GM12878 (cell line): Measurements from ENCODE around the gene EFCAB9. TPM values are rescaled to one million over a fixed set of nuclear protein-coding genes. Genes with fewer than 3 reads are reported as not detected.

Experiments
- BHLHE40 ChIP-seq, 2 experiments: fragments of 450-650 bp in 1 of 2; IDR thresholded peaks; 2 replicates each; pipeline ENCODE4 v1.6.1; 2011 to 2017; ENCODE audit warnings: low read depth in 2 of 2, borderline replicate concordance in 1 of 2, improper control_type of control experiment in 1 of 2, low read length in 1 of 2, mild to moderate bottlenecking in 1 of 2
- IKZF2 ChIP-seq, 2 experiments: fragments of 450-650 bp; IDR thresholded peaks; 2 replicates each; pipeline ENCODE4 v1.6.1; 2017; ENCODE audit warnings: mild to moderate bottlenecking in 2 of 2, moderate library complexity in 2 of 2
- KDM1A ChIP-seq: fragments of 200-600 bp; sonication (generic); IDR thresholded peaks from 2 replicates; pipeline ENCODE4 v1.6.1; 2016; ENCODE audit warnings: borderline replicate concordance
- KLF5 ChIP-seq: fragments of 450-650 bp; IDR thresholded peaks from 2 replicates; pipeline ENCODE4 v1.6.1; 2014; ENCODE audit warnings: mild to moderate bottlenecking; ENCODE audit not compliant: partially characterized antibody
- NBN ChIP-seq: fragments of 450-650 bp; IDR thresholded peaks from 2 replicates; pipeline ENCODE4 v1.6.1; 2016
- NFYA ChIP-seq: IDR thresholded peaks from 2 replicates; pipeline ENCODE4 v1.6.1; 2011; ENCODE audit warnings: low read depth, mild to moderate bottlenecking, low read length, improper control_type of control experiment, borderline replicate concordance
- NFYB ChIP-seq: IDR thresholded peaks from 2 replicates; pipeline ENCODE4 v1.6.1; 2011; ENCODE audit warnings: low read depth, mild to moderate bottlenecking, low read length, improper control_type of control experiment, moderate library complexity; ENCODE audit not compliant: insufficient read depth
- NR2C2 ChIP-seq: IDR thresholded peaks from 2 replicates; pipeline ENCODE4 v1.6.1; 2011; ENCODE audit warnings: borderline replicate concordance, low read depth; ENCODE audit not compliant: control insufficient read depth, insufficient read length
- POLR2AphosphoS5 ChIP-seq: IDR thresholded peaks from 2 replicates; pipeline ENCODE4 v1.6.1; 2011; ENCODE audit warnings: mild to moderate bottlenecking, low read length, inconsistent platforms
- POU2F2 ChIP-seq: IDR thresholded peaks from 3 replicates; pipeline ENCODE4 v1.6.1; 2011; ENCODE audit warnings: low read depth, mild to moderate bottlenecking, low read length, borderline replicate concordance
- RAD51 ChIP-seq: fragments of 450-650 bp; IDR thresholded peaks from 2 replicates; pipeline ENCODE4 v1.6.1; 2016; ENCODE audit warnings: moderate library complexity, mild to moderate bottlenecking, inconsistent platforms
- RBBP5 ChIP-seq: fragments of 200-600 bp; sonication (generic); conservative IDR thresholded peaks from 2 replicates; pipeline ENCODE4 v1.6.1; 2016
- SPI1 ChIP-seq: IDR thresholded peaks from 2 replicates; pipeline ENCODE4 v1.6.1; 2011; ENCODE audit warnings: low read depth, mild to moderate bottlenecking, low read length, moderate library complexity, borderline replicate concordance; ENCODE audit not compliant: insufficient read depth
- STAT3 ChIP-seq: IDR thresholded peaks from 2 replicates; pipeline ENCODE4 v1.6.1; 2011; ENCODE audit warnings: low read depth, low read length, improper control_type of control experiment
- TCF12 ChIP-seq: IDR thresholded peaks from 2 replicates; pipeline ENCODE4 v1.6.1; 2011; ENCODE audit warnings: low read depth, mild to moderate bottlenecking, low read length
- ZNF24 ChIP-seq: fragments of 450-650 bp; IDR thresholded peaks from 2 replicates; pipeline ENCODE4 v1.6.1; 2017; ENCODE audit warnings: antibody characterized with exemption, mild to moderate bottlenecking
- ZNF384 ChIP-seq: IDR thresholded peaks from 2 replicates; pipeline ENCODE4 v1.6.1; 2012; ENCODE audit warnings: low read depth, mild to moderate bottlenecking, low read length, improper control_type of control experiment, borderline replicate concordance
- polyA plus RNA-seq, 11 experiments: library from polyadenylated mRNA; depleted of rRNA in 4 of 11; unstranded in 6 of 11; stranded (reverse) in 5 of 11; fragments of >200 nt; fragmentation: Nextera tagmentation in 4 of 11; fragmentation: Illumina TruSeq in 1 of 11; extraction: Ambion mirVana in 4 of 11; extraction: Trizol in 1 of 11; gene quantifications; 1 replicate in 1 of 11; 2 replicates in 10 of 11; pipeline versions ENCODE4 v1.2.1 to v1.2.3, GENCODE V29; 2011 to 2016; ENCODE audit warnings: inconsistent platforms in 2 of 11, missing spikeins in 2 of 11, low read depth in 1 of 11
- total RNA-seq, 4 experiments: library from RNA; depleted of rRNA in 3 of 4; stranded (reverse); fragments of >200 nt in 3 of 4; fragmentation: Illumina TruSeq in 1 of 4; extraction: Trizol in 1 of 4; gene quantifications; 2 replicates each; pipeline versions ENCODE4 v1.2.1 to v1.2.3, GENCODE V29; 2013 to 2021
- TF ChIP-seq, protein P1 (sequence below): fragments of 450-650 bp; IDR thresholded peaks from 2 replicates; pipeline ENCODE4 v1.6.1; 2017; ENCODE audit warnings: mild to moderate bottlenecking
- TF ChIP-seq, protein P2 (sequence below): fragments of 450-650 bp; IDR thresholded peaks from 2 replicates; pipeline ENCODE4 v1.6.1; 2016; ENCODE audit warnings: mild to moderate bottlenecking
- TF ChIP-seq, protein P3 (sequence below): fragments of 450-650 bp; IDR thresholded peaks from 2 replicates; pipeline ENCODE4 v1.6.1; 2017; ENCODE audit warnings: low read depth, mild to moderate bottlenecking, moderate library complexity
- TF ChIP-seq, protein P4 (sequence below): IDR thresholded peaks from 2 replicates; pipeline ENCODE4 v1.6.1; 2012; ENCODE audit warnings: low read length, inconsistent platforms
- TF ChIP-seq, protein P5 (sequence below): fragments of 450-650 bp; IDR thresholded peaks from 2 replicates; pipeline ENCODE4 v1.6.1; 2017; ENCODE audit warnings: borderline replicate concordance

Gene EFCAB9
- total and polyA plus RNA-seq, 10 of the 15 experiments (the other 5 are each of a cell fraction or from before 2014, with no cell fraction given), result 0.73 TPM; not detected in 9

DNA sequence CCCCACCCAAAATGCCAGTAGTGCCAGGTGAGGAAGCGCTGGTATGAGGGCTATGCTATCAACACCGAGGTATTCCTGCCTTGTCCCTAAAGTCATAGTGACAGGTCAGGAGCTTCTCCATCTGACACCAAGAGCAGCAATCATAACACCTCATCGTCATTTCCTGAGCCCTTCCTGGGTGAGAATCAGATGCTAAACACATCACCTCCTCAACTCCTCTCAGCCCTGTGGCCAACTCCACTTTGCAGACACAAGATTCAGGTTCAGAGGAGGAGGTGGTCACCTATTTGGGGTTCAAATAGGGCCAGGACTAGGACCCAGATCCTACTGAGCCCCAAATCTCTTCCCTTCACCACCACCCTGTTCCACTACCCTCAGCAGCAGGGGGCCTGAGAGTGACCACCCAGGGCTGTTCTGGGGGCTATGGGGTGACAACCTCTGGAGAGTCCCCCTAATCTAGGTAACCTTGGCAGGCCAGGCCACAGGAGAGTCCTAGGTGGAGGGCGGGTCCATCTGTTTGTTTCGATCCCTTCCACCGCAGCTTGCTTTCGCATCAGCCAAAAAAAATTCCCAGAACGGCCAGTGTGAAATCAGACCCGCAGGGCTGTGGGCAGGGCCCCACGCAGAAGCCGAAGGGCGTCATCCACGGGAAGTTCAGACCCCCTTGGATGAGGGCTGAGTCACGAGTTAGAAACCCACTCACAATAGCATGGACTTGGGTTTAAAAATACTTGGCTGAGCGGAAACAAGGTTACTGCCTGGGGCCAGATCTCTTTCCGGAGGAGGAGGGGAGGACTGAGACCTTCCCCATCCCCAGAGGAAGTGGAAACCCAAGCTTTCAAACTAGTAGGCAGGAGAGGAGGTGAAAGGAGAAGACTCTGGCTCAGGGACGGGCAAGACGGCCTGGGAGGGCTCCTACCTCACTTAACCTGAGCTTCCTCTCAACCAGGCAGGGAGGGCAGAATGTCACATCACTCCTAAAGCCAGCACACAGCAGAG lies 14.7 kb upstream of the EFCAB9 start (continued):
- TF ChIP-seq, protein P1, sequence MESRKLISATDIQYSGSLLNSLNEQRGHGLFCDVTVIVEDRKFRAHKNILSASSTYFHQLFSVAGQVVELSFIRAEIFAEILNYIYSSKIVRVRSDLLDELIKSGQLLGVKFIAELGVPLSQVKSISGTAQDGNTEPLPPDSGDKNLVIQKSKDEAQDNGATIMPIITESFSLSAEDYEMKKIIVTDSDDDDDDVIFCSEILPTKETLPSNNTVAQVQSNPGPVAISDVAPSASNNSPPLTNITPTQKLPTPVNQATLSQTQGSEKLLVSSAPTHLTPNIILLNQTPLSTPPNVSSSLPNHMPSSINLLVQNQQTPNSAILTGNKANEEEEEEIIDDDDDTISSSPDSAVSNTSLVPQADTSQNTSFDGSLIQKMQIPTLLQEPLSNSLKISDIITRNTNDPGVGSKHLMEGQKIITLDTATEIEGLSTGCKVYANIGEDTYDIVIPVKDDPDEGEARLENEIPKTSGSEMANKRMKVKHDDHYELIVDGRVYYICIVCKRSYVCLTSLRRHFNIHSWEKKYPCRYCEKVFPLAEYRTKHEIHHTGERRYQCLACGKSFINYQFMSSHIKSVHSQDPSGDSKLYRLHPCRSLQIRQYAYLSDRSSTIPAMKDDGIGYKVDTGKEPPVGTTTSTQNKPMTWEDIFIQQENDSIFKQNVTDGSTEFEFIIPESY, result no peak
- TF ChIP-seq RAD51 (no peak), KLF5 (no peak), POU2F2 (peak; percentile 14; the same call in 1 of the 3 replicates), ZNF24 (no peak), NR2C2 (no peak), NFYA (no peak), SPI1 (peak; percentile 84), BHLHE40 (IDR thresholded peaks at IDR 0.05; ENCODE audit: borderline replicate concordance in 1 of 2, low read depth in 2 of 2, low read length in 1 of 2) (peak; percentile 62 to 81; a peak in 3 of 4 replicates), ZNF384 (no peak), RBBP5 (no peak), TCF12 (no peak), NBN (0 out of 2 replicates have a peak, but pooled peaks have one; percentile 22), KDM1A (no peak), POLR2AphosphoS5 (peak; percentile 74; the same call in 1 of the 2 replicates), STAT3 (no peak), IKZF2 (IDR thresholded peaks at IDR 0.05) (peak; percentile 89 to 90), NFYB (no peak)
- TF ChIP-seq, protein P2, sequence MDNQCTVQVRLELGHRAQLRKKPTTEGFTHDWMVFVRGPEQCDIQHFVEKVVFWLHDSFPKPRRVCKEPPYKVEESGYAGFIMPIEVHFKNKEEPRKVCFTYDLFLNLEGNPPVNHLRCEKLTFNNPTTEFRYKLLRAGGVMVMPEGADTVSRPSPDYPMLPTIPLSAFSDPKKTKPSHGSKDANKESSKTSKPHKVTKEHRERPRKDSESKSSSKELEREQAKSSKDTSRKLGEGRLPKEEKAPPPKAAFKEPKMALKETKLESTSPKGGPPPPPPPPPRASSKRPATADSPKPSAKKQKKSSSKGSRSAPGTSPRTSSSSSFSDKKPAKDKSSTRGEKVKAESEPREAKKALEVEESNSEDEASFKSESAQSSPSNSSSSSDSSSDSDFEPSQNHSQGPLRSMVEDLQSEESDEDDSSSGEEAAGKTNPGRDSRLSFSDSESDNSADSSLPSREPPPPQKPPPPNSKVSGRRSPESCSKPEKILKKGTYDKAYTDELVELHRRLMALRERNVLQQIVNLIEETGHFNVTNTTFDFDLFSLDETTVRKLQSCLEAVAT, result no peak; the same call in 1 of the 2 replicates
- TF ChIP-seq, protein P3, sequence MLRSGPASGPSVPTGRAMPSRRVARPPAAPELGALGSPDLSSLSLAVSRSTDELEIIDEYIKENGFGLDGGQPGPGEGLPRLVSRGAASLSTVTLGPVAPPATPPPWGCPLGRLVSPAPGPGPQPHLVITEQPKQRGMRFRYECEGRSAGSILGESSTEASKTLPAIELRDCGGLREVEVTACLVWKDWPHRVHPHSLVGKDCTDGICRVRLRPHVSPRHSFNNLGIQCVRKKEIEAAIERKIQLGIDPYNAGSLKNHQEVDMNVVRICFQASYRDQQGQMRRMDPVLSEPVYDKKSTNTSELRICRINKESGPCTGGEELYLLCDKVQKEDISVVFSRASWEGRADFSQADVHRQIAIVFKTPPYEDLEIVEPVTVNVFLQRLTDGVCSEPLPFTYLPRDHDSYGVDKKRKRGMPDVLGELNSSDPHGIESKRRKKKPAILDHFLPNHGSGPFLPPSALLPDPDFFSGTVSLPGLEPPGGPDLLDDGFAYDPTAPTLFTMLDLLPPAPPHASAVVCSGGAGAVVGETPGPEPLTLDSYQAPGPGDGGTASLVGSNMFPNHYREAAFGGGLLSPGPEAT, result peak; percentile 79
- TF ChIP-seq, protein P4, sequence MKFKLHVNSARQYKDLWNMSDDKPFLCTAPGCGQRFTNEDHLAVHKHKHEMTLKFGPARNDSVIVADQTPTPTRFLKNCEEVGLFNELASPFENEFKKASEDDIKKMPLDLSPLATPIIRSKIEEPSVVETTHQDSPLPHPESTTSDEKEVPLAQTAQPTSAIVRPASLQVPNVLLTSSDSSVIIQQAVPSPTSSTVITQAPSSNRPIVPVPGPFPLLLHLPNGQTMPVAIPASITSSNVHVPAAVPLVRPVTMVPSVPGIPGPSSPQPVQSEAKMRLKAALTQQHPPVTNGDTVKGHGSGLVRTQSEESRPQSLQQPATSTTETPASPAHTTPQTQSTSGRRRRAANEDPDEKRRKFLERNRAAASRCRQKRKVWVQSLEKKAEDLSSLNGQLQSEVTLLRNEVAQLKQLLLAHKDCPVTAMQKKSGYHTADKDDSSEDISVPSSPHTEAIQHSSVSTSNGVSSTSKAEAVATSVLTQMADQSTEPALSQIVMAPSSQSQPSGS, result no peak
- TF ChIP-seq, protein P5, sequence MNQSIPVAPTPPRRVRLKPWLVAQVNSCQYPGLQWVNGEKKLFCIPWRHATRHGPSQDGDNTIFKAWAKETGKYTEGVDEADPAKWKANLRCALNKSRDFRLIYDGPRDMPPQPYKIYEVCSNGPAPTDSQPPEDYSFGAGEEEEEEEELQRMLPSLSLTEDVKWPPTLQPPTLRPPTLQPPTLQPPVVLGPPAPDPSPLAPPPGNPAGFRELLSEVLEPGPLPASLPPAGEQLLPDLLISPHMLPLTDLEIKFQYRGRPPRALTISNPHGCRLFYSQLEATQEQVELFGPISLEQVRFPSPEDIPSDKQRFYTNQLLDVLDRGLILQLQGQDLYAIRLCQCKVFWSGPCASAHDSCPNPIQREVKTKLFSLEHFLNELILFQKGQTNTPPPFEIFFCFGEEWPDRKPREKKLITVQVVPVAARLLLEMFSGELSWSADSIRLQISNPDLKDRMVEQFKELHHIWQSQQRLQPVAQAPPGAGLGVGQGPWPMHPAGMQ, result no peak
